ENCODE results near the gene EFCAB11.

DNA sequence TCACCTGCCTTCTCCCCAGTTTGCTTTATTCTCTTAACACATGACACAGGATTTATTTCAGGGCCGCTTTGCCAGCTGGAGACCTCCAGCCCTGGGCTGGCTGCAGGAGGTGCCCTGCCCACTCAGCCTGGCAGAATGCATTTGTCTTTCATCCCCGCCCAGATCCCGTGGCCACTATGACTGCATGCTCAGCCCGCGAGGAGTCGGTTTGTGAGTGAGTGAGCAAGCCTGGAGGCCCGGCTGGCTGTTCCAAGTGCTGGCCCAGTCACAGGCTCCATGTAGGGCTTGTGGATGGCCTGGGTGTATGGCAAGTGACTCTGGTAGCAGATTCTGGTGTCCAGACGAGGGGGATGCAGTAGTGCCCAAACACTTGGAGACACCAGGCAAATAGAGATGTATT lies 3.3 kb upstream of the EFCAB11 start:
- TF ChIP-seq, protein P1, sequence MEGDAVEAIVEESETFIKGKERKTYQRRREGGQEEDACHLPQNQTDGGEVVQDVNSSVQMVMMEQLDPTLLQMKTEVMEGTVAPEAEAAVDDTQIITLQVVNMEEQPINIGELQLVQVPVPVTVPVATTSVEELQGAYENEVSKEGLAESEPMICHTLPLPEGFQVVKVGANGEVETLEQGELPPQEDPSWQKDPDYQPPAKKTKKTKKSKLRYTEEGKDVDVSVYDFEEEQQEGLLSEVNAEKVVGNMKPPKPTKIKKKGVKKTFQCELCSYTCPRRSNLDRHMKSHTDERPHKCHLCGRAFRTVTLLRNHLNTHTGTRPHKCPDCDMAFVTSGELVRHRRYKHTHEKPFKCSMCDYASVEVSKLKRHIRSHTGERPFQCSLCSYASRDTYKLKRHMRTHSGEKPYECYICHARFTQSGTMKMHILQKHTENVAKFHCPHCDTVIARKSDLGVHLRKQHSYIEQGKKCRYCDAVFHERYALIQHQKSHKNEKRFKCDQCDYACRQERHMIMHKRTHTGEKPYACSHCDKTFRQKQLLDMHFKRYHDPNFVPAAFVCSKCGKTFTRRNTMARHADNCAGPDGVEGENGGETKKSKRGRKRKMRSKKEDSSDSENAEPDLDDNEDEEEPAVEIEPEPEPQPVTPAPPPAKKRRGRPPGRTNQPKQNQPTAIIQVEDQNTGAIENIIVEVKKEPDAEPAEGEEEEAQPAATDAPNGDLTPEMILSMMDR (IDR thresholded peaks at IDR 0.05): no peak
- TF ChIP-seq POLR2A (IDR thresholded peaks at IDR 0.05): no peak
